ENCODE data around the gene CARD14.
A peak's percentile ranks its signal among the peaks of the same experiment; 100 is the strongest.

Gene CARD14

GRCh38 chr17:80212962-80213642 lies 43.3 kb downstream of the CARD14 start:
- no peak for DNase-seq

- DNase-seq, result no peak
Observed at GRCh38 chr17:80213643-80213975, 43.8 kb downstream of the CARD14 start.

- DNase-seq, result no peak
Observed at GRCh38 chr17:80214012-80214877, 44.4 kb downstream of the CARD14 start.

GRCh38 chr17:80214878-80215210 lies 45.0 kb downstream of the CARD14 start:
- DNase-seq, result no peak

GRCh38 chr17:80216473-80217456 lies 46.9 kb downstream of the CARD14 start:
- DNase-seq, result no peak

DNA sequence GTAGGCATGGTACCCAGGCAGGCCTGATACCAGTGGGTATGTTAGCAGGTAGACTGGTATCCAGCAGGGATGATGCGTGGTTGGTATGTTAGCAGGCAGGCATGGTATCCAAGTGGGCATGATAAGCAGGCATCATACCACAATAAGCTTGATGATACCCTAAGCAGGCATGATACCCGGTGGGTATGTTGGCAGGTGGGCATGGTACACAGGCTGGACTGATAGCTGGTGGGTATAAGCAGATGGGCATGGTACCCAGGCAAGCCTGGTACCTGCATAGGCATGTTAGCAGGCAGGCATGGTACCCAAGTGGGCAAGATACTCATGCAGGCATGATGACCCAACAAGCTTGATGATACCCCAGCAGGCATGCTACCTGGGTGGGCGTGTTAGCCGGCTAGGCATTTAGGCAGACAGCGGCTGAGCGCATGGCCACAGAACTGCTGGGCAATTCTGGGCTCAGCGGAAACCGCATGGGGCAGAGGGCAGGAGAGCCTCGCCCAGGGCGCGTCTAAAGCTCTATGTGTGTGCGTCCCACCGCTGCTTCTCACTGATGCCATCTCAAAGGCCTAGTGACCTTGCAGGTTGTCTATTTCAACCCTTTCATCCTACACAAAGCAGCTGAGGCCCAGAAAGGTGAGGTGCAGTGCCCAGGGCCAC lies 48.0 kb downstream of the CARD14 start:
- no peak for DNase-seq

GRCh38 chr17:80218391-80218790 lies 48.6 kb downstream of the CARD14 start:
- no peak for DNase-seq

DNA sequence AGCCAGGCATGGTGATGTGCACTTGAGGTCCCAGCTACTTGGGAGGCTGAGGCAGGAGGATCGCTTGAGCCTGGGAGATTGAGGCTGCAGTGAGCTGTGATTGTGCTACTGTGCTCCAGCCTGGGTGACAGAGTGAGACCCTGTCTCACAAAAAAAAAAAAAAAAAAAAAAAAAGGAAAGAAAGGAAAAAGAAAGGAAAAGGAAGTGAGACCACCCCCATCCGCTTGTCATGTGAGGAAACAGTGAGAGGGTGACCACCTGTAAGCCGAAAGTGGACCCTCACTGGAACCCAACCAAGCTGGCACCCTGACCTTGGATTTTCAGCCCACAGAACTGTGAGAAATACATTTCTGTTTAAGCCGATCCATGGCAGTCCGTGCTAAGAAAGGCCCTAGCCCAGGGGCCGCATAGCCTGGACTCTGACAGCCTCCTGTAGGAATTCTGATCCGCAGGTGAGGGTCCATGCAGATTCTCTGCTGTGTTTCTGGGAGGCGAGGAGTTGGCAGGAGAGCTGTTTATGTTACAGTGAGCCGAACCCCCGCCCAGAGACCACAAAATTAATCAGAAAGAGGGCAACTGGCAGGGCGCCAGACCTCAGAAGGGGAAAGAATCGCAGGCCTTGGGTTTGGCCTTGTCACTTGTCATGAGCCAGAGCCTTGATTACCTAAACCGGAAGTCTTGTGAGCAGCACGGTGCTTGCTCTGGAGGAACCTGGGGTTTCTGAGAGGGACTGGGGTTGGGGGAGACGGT lies 49.4 kb downstream of the CARD14 start:
- DNase-seq, result peak; percentile 81

- no peak for DNase-seq
Observed at GRCh38 chr17:80219763-80220053, 49.9 kb downstream of the CARD14 start.

GRCh38 chr17:80220054-80220735 lies 50.4 kb downstream of the CARD14 start, which contains the start of the genes SGSH and SLC26A11:
SGSH (minus strand) TSS chr17:80220333; CDS start chr17:80220313, 20 bp downstream.
SLC26A11 (plus strand) TSS chr17:80220427; CDS start chr17:80221561, 1,134 bp downstream.
- DNase-seq, result peak; percentile 59

DNA sequence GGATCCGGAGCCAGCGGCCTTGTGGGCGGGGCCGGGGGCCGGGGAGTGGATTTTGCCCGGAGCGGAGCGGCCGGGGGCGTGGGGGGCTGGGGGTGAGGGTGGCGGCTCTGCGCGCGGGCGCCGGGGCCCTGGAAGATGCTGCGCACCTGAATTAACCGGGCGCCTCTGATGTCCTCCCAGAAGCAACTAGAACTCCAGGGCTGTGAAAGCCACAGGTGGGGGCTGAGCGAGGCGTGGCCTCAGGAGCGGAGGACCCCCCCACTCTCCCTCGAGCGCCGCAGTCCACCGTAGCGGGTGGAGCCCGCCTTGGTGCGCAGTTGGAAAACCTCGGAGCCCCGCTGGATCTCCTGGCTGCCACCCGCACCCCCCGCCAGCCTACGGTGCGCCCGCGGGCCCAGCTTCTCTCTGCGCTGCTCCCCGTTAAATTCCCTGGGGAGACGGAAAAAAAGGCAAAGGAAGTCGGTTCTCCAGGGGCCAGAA lies 50.9 kb downstream of the CARD14 start:
- peak; percentile 48 for DNase-seq

DNA sequence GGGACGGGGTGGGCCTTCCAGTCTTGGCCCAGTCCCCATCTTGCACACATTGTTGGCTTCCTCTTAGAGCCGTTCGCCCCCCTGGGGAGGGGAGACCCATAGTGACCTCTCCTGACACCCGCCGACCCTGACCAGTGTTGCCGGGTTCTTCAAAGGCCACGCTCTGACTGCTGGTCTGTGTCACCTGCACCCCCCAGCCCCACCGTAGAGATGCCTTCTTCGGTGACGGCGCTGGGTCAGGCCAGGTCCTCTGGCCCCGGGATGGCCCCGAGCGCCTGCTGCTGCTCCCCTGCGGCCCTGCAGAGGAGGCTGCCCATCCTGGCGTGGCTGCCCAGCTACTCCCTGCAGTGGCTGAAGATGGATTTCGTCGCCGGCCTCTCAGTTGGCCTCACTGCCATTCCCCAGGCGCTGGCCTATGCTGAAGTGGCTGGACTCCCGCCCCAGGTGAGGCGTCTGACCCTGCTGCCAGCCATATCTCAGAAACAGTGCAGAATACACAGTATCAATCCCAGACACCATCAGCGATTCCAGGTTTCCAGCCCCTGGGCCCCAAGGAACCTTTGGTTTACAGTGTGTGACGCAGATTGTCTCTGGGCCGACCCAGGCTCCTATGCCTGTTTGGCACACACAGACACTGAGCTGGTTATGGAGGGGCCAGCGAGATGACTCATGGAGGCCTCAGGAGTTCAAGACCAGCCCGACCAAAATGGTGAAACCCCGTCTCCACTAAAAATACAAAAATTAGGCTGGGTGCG lies 51.7 kb downstream of the CARD14 start:
- DNase-seq, result no peak

DNA sequence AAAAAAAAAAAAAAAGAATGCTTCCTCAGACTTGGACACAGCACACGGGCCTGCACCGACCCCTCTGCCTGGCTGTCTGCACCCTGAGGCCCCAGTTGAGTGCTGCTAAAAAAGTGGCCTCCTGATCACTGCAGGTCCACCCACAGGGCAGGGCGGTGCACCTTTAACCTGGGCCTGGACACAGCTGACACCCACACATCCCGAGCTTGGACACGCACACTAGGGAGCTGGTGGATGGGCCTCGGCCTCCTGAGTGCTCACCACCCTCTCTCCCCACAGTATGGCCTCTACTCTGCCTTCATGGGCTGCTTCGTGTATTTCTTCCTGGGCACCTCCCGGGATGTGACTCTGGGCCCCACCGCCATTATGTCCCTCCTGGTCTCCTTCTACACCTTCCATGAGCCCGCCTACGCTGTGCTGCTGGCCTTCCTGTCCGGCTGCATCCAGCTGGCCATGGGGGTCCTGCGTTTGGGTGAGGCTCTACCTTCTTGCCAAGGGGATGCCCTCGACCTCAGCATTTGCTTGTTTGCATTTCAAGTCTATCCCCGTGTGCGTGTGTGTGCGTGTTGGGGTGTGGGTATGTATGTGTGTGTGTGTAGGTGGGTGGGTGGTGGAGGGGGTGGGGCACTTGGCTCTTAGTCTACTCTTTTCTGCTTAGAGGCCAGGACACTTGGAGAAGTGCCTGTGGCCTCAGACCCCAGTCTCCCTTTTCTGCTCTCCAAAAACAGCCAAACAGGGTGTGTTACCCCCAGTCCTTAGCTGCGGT lies 52.7 kb downstream of the CARD14 start:
- DNase-seq, result no peak

DNA sequence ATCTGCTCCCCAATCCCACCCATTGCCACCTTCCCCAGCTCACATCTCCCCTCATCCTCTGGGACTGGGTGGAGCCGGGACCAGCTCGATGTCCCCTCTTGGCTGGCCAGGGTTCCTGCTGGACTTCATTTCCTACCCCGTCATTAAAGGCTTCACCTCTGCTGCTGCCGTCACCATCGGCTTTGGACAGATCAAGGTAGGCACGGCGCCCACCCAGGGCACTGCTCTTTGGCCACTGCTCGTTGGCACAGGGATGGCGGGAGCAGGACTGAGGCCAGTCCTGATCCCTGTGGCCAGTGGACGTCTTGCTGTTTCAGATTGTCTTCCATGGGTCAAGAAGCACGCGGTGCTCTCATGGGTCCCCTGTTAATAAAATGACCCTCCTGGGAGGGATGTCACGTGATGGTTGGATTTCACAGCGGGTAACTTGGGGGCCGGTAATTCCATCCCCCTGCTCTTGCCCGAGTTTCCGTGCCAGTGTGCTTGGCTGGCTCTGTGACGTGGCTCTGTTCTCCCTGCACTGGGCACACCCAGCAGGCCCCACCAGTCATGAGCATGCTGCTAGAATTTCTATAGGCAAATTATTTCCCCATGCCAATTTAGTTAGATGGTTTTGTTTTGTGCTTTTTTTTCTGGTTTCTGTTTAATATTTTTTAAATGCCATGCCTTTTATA lies 53.4 kb downstream of the CARD14 start:
- no peak for DNase-seq

GRCh38 chr17:80223838-80224497 lies 54.1 kb downstream of the CARD14 start:
- no peak for DNase-seq

- DNase-seq, result no peak
Observed at GRCh38 chr17:80224683-80225082, 54.9 kb downstream of the CARD14 start.

GRCh38 chr17:80225230-80225629 lies 55.4 kb downstream of the CARD14 start:
- DNase-seq, result no peak

DNA sequence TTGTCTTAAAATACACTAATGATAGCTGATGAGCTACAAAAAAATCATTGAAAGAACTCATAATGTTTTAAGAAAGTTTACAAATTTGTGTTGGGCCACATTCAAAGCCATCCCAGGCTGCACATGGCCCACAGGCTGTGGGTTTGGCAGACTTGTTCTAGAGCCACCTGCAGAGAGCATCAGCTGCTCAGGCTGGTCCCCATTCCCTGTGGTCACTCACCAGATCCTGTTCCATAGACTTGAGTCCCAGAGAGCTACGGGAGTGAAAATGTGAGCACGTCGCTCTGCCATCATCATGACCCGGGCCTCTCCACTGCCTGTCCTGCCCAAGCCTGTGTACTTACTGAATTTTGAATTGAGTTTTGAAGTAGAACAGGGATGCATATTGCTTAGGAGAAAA lies 57.3 kb downstream of the CARD14 start:
- no peak for DNase-seq

Measured in T1000 (cell line).